Lower leg skin (tissue), 3 donors: Measurements from ENCODE around the gene AIG1.

Source experiments
- POLR2A ChIP-seq, 2 donors: fragments of 450-650 bp; IDR thresholded peaks; one replicate each; pipeline ENCODE4 v1.6.1; 2016 to 2017; ENCODE audit warnings: antibody characterized with exemption in 2 of 2, mild to moderate bottlenecking in 1 of 2, moderate library complexity in 1 of 2
- TF ChIP-seq, protein P1 (sequence below), 3 donors: fragments of 450-650 bp; IDR thresholded peaks; one replicate each; pipeline ENCODE4 v1.5.1; 2016; ENCODE audit warnings: antibody characterized with exemption in 3 of 3, mild to moderate bottlenecking in 3 of 3, moderate library complexity in 2 of 3

DNA sequence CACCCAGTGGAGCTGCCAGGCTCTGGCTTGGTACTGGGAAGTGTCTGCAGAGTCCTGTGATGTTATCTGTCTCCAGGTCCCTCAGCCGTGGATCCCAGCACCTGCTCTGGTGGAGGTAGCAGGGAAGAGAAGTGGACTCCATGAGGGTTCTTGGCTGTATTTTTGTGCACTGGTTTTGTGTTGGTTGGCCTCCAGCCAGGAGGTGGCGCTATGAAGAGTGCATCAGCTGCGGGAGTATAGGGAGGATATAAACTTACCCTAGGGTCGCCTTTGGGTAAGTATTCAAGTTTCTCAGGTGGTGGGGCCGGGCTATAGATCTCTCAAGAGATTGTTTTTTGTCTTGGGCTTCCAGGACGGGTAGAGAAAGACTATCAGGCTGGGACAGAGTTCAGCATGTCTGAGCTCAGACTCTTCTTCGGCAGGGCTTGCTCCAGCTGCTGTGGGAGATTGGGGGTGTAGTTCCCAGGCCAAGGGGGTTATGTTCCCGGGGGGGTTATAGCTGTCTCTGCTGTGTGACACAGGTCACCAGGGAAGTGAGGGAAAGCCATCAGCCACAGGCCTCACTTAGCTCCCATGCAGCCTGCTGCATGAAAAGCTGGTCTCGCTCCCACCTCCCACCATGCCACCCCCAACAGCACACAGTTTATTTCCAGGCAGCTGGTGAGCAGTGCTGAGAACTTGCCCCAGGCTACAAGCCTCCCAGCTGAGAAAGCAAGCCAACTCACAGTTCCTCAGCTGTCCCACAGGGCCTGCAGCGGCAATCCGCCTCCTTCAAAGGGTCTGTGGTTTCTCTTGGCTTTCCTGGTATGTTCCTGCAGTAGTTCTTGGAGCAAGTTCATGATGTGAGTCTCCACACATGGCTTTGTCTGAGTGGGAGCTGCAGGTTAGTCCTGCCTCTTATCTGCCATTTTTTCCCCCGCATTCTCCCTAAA is 115.7 kb downstream of the AIG1 start:
- TF ChIP-seq, protein P1, sequence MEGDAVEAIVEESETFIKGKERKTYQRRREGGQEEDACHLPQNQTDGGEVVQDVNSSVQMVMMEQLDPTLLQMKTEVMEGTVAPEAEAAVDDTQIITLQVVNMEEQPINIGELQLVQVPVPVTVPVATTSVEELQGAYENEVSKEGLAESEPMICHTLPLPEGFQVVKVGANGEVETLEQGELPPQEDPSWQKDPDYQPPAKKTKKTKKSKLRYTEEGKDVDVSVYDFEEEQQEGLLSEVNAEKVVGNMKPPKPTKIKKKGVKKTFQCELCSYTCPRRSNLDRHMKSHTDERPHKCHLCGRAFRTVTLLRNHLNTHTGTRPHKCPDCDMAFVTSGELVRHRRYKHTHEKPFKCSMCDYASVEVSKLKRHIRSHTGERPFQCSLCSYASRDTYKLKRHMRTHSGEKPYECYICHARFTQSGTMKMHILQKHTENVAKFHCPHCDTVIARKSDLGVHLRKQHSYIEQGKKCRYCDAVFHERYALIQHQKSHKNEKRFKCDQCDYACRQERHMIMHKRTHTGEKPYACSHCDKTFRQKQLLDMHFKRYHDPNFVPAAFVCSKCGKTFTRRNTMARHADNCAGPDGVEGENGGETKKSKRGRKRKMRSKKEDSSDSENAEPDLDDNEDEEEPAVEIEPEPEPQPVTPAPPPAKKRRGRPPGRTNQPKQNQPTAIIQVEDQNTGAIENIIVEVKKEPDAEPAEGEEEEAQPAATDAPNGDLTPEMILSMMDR (IDR thresholded peaks at IDR 0.05): no peak
- no peak for TF ChIP-seq POLR2A (IDR thresholded peaks at IDR 0.05)
